ENCODE results near the gene NLGN1.

Gene NLGN1

DNA sequence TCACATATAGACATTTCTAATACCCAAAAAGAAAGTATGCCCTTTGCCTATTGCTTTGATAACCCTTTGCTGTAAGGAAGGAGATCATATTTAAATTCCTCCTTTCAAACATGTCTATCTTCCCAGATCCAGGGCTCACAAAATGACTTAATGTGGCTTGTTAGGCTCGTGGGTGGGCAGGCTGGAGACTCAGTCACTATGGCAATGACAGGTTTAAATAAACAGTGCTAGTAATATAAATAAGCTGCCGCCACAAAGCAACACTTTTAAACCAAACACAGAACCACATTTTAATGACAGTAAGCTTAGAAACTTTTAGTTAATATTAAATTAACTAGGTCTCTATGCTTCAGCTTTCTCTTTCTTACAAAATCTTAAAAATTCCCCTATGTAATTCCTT is 845.6 kb downstream of the NLGN1 start:
- no peak for DNase-seq

DNA sequence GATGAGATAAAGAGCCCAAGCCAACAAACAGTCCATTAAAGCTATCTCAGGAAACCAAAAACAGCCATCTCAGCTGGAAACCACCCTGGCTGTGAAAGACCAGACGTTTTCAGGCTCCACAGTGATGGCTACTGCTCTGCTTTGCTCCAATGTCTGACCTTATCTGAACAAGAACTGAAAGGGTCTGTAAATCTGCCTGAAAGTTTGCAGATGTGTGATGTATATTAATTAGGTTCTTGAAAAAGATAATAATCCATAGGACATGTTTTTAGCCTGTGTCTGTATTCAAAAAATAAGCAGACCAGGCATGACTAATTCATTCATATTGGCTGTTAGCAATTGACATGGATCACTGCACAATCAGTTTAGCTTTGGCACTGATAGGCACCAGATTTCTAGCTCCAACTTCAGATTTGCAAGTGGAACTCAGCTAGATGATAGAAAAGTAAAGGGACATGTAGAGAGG is 850.2 kb downstream of the NLGN1 start:
- no peak for DNase-seq

DNA sequence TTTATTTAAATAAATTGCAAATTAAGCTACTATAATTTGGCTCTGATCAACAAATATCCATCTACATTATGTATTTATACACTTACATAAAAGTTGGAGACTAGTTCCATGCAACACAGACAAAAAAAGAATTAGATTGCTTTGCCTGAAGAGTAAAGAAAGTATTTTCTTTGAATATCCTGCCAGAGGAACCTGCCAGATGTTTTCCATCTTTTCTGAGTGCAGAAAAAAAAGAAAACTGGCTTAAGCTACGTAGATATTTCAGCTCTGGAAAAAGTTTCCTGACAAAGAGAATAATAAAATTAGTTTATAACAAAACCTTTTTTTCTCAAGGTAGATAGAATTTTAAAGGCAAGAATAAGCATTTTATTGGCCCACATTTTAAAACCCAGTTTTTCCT is 854.1 kb downstream of the NLGN1 start:
- no peak for DNase-seq

DNA sequence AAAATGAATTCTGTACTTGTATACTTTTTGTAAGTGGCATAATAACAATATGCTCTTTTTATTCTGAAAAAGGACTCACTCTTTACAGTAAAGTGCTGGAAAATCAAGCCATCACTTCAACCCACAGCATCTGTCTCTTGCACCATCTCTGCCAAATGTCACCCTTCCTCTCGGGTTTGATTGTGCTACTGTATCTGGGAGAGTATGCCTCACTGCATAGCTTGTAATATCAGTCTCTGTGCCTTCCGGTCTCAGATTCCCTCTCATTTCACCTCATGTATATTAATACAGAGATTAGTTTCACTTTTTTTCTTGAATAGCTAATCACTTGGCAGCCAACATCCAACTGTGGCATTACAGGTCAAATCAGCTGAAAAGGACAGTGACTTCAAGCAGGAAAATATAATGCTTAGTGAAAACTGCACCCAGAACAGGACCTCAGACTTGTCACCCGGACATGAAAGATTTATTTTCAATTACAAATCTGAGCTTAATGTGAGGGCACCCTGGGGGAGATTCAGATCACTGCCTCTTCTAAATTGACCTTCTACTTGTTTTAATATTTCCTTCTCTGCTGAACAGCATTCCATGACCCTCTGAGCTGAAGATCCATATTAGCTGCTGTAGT is 855.8 kb downstream of the NLGN1 start:
- DNase-seq: no peak

GRCh38 chr3:174253940-174254339 is 856.4 kb downstream of the NLGN1 start:
- no peak for DNase-seq

GRCh38 chr3:174255454-174255853 is 857.9 kb downstream of the NLGN1 start:
- no peak for DNase-seq

DNA sequence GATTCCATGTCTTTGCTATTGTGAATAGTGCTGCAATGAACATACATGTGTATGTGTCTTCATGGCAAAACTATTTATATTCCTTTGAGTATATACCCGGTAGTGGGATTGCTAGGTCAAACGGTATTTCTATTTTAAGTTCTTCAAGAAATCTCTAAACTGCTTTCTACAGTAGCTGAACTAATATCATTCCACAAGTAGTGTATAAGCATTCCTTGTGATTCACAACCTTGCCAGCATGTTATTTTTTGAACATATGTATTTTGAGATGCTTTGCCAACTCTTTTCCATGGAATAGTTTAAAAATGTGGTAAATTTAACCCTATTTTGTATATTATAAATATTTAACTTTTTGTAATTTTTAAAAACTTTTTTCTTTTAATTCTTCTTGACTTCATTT is 868.9 kb downstream of the NLGN1 start:
- DNase-seq: no peak

GRCh38 chr3:174268061-174268460 is 870.5 kb downstream of the NLGN1 start:
- DNase-seq: no peak

DNA sequence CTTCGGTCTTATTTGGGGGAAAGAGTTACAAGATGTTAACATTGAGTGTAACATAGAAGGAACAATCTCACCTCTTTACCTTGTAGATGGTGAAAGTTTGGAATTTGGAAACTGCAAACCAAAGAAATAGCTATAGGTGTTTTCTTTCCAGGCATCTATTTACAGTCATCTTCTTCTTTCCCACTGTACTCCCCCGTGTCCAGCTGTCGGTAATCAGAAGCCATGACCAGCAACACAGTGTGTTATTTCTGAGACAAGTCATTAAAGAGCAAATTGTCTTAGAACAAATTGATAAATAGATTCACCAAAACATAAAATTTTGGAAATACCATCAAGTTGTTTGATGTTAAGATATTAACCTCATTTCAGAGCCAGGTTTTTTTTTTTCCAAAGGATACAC is 871.0 kb downstream of the NLGN1 start:
- no peak for DNase-seq

GRCh38 chr3:174270841-174271240 is 873.3 kb downstream of the NLGN1 start:
- no peak for DNase-seq

DNA sequence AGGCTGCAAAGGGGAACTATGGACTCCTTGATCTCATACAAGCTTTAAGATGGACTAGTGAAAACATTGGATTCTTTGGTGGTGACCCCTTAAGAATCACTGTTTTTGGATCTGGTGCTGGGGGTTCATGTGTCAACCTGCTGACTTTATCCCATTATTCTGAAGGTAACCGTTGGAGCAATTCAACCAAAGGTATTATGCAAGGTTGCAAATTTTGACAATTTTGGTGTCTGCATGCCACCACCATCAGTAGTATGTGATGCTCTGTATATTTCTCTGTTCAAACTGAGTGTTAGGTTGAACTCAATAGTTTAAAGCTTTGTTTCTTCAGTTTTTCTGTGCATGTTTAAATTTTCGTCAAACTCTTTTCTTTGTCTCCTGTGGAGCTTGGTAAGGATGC is 877.8 kb downstream of the NLGN1 start:
- DNase-seq: no peak

- no peak for DNase-seq
These were observed 879.3 kb downstream of the NLGN1 start for GRCh38 chr3:174276826-174277225.

DNA sequence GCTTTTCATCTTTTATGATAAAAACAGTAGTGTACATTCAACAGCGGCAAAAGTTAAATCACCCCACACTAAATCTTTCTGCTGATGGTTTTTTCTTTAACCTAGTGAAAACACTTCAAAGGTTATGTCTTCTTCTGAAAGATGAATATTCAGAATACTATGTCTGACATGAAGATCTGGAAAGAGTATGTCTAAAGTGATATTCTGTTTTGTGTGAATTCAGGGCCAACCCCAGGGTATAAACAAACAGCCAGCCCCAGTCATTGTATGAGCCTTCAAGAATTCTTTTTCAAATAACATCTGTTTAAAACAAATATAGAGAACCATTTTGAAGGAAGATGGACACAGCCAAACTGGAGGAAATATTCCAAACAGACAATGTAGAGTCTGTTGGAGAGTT is 880.5 kb downstream of the NLGN1 start:
- no peak for DNase-seq

- DNase-seq: no peak
These were observed 882.6 kb downstream of the NLGN1 start for GRCh38 chr3:174280186-174280585.

DNA sequence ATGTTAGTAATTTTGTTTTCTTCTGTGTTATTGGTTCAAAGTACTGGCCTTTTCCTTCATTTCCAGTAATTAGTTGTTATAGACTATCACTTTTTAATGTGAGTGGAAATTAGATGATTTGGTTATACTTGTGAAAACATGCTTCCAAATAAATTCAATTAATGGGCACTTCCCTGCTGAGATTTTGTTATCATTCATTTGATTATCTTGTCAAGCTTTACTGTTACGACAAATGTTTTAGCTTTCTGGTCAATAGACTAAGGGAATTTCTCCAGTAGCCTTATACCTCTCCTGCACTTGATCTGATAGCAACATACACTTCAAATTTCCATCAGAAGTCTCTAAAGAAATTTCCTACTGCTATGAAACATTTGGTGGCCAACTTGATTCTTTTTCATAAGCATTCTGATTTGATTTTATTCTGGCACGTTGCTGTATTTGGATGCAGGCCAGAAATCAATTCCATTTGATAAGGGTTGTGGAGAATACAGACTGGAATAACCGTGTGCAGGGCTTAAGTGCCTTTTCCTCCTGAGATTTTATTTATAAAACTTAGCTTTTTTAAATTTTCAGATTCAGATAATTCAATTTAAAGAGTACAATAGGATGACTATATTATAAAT is 887.8 kb downstream of the NLGN1 start:
- no peak for DNase-seq

GRCh38 chr3:174287705-174288104 is 890.2 kb downstream of the NLGN1 start:
- no peak for DNase-seq

DNA sequence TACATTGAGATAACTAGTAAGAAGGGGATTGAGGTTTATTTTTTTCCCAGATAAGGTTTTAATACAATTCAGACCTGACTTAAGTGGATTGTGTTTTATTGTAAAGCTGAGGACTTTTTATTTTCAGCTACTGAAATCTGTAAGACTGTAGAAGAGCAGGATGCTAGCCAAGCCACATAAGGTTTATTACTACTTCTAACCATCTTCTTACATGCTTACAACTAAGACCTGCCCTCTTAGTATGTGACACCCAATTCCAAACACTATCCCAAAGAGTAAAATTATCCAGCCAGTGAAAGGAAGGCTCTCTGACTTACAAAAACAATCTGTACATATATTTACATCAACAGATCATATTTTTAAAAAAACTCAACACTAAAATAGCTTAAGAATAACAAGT is 897.1 kb downstream of the NLGN1 start:
- DNase-seq: no peak

DNA sequence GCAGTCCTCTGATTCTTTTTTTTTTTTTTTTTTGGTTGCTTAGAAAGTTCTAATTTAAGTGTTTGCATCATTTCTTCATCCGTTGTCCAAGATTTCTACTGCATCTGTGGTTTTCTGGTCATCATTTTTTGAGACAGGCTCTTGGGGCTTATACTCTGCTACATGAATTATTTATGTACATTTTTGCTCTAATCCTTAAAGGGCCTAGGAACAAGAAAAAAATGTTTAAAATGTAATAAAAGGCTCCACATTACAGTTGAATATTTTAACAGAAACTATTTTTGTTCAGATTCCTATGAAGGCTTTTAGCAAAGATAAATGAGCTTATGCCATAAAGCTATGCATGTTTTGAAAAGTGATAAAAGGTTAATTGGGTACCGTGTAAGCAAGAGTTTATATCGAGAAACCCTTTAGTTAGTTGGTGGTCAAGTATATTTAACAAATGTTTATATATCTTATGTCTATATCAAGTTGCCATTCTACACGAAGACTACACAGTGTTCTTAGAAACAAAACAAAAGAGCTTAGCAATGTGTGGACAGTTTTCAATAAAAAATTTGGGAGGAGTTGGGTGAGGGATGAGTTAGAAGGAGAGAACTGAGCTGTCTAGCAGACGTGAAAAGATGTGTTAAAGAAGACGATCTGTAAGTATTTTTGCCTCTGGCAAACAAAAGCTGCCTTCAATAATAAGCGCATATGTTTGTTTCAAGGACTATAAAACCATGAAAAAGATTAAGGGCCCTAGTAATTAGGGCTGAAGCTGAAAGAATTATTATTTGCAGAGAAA is 898.0 kb downstream of the NLGN1 start:
- no peak for DNase-seq

GRCh38 chr3:174302746-174303315 is 905.3 kb downstream of the NLGN1 start:
- DNase-seq: no peak

- no peak for DNase-seq
These were observed 906.5 kb downstream of the NLGN1 start for GRCh38 chr3:174303907-174304560.

DNA sequence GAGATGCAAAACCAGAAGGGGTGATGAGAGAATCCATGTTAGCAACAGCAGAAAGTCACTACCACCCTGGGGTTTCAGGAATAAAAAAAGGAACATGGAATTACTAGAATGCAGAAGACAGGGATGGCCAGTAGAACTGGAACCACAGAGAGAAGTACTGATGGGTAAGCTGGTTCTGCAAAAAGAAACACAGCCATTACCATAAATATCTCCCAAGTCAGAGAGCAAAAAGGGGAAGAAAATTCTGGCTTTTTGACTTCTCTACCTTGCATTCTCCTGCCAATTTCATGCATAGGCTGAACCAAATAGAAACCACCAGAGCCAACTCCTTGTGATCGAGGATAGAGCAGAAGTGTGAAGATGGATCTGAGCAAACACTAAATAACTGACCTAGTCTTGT is 911.2 kb downstream of the NLGN1 start:
- DNase-seq: no peak

DNA sequence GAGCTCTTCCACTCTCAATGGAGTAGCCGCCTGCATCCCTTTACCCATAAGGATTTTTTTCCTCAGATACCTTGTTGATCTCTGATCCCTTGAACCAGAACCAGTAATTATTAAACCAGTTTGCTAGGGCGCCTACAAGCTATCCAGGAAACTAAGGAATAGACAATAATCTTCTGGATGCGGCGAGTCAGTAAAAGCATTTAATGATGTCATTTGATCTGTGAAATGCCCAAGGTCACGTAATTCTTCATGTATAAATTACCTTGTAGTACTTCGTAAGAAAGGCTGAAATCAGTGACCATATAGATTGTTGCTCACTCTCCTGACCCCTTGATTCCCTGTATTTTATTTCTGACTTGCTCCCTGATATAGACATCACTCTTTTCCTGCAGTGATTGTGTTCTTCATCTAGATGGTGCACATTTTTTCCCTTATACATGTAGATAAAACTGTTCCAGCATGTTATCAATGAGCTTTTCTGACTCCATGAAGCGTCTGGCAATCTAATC is 913.0 kb downstream of the NLGN1 start:
- no peak for DNase-seq

DNA sequence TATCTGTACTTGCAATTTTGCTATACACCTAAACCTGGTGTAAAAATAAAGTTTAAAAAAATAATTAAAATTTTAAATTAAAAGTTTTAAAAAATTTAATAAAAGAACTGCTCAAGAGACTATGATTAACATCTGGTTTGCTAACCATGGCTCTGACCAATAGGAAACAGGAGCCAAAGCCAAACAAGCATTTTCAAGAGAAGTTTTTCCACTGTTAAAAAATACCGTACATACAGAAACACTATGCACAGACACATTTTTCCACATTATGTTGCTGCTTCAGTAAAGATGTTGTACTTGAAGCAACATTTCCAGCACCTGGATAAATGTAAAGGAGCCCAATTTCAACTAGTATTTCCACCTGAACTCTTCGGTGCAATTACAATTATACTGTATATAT is 917.7 kb downstream of the NLGN1 start:
- DNase-seq: no peak
